Activated CD4-positive, alpha-beta T cell treated with anti-CD3 and anti-CD28 coated beads for 4 hours (primary cell): ENCODE measurements around the gene DDT.
"Not testable (repeated sequence)": the region's sequence is repeated elsewhere in the genome, so short reads cannot be mapped to it uniquely, and the experiment has no call there.

Experiments used
- DNase-seq, 2 donors: peaks; one replicate each; pipeline ENCODE4 v3.0.0-alpha.2; 2020

The DDT gene

GRCh38 chr22:23974345-23974744 lies at the start of gene DDT:
Gene DDT (minus strand): TSS chr22:23974441. CDS start chr22:23974414, 27 bp downstream.
- DNase-seq = not testable (repeated sequence)

- no peak for DNase-seq
Observed at GRCh38 chr22:24023204-24023789, 49.1 kb upstream of the DDT start.

DNA sequence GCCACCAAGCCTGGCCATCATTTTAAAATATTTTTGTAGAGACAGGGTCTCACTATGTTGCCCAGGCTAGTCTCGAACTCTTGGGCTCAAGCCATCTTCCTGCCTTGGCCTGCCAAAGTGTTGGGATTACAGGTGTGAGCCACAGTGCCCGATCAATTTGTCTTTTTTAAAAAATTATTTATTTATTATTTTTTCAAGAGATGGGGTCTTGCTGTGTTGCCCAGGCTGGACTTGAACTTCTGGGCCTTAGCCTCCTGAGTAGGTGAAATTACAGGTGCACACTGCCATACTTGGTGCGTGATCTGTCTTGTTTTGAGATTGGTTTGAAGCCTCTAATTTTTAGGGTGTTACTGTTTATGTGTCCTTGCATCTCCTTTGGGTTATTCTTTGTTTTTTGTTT lies 47.1 kb upstream of the DDT start:
- no peak for DNase-seq

- no peak for DNase-seq
Observed at GRCh38 chr22:24016156-24016555, 41.9 kb upstream of the DDT start.

- DNase-seq = no peak
Observed at GRCh38 chr22:24011735-24012068, 37.5 kb upstream of the DDT start.

DNA sequence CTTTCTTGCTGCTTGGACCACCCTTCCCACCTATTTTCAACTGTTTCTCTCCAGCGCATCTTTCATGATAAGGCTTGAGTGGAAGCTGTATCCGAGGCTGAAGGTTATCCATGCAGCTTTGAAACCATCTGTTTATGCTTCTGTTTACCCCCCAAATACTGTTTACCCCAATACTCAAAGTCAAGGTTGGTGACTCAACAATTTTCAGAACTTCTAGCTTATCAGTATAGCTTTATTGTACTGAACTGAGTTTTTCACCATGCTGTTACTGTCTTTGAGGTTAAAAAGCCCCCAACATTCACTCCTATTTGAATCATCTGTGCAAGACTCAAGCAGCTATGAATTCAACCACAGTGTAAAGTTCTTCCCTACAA lies 35.8 kb upstream of the DDT start:
- DNase-seq = no peak

DNA sequence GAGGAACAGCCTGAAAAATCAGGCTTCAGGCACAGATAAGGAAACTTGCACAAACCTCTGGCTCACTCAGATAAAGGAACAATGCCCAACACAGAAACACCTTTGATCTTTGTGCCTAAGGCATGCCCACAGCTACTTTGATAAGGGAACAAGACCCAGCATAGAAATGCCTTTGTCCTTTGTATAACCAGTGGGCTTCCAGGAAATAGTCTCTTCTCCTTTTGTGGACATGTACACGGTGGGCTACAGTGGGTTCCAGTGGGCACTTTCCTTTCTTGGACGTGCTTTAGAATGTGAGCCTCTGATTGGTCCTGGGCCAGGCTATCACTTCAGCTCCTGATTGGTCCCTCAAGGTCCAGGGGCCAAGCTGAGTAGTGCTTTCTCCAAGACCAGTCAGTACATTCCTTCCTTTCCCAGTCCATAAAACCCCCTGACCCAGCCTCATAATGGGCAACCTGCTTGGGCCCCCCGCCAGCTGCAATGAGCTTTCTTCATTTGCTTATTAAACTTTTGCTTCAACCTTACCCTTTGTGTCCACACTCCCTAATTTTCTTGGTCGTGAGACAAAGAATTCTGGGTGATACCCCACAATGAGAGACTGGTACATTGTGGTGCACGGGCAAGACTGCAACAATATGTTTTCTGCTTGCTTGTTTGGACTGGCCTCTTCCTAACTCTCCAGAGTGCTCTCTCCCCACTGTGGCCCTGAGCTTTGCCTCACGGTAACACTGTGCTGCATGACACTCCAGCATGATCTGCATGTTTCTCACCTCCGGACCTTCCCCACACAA lies 35.2 kb upstream of the DDT start:
- DNase-seq = no peak

DNA sequence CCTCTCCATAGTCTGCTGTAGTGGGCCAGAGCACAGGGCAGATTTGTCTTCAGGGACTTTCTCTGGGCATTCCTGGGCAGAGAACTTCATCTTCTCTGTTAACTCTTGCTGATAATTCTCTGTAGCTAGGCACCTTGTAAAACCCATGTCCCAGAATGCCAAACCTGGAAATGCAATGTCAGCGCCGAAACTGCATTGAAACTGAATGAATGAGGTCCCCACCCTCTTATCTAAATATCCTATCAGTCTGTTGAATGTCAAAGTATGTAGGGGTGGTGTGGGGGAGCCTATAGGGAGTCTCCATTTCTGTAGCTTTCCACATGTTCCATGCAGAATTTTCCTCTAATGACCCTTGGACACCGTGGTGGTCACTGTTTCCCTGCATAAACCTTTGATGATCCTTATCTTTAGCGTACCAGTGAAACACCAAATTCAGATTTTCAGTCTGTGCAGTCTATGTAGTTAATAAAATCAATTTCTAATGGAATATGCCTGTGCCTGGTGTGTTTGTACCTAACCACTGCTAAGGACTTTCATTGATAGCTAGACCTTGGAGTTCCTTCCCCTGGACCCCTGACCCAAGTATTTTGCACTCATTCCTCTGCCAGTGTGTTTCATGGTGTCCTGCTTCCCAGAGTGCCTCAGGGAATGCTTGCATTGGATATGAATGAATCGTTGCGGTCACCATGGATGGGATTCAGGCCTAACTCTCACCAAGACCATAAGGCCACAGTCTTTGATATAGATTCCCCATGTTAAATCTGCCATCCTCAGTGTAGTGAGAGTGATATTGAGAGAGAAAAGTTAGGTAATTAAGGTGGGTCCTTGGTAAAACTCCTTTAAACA lies 34.4 kb upstream of the DDT start:
- DNase-seq = no peak

- no peak for DNase-seq
Observed at GRCh38 chr22:24008022-24008283, 33.7 kb upstream of the DDT start.

- DNase-seq = no peak
Observed at GRCh38 chr22:24007253-24008021, 33.2 kb upstream of the DDT start.

DNA sequence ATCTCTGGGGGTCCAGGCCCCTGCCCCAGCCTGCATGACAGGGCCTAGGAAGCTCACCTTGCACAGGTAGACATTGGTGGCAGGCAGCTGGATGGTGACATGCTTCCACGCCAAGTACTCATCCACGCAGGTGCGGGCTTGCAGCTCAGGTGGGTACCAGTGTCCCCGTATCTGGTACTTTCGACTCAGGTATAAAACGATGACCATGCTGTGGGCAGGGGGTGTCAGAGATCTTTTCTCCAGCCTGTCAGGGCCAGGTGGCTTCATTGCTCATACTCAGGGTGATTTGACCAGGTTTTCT lies 32.6 kb upstream of the DDT start:
- no peak for DNase-seq

DNA sequence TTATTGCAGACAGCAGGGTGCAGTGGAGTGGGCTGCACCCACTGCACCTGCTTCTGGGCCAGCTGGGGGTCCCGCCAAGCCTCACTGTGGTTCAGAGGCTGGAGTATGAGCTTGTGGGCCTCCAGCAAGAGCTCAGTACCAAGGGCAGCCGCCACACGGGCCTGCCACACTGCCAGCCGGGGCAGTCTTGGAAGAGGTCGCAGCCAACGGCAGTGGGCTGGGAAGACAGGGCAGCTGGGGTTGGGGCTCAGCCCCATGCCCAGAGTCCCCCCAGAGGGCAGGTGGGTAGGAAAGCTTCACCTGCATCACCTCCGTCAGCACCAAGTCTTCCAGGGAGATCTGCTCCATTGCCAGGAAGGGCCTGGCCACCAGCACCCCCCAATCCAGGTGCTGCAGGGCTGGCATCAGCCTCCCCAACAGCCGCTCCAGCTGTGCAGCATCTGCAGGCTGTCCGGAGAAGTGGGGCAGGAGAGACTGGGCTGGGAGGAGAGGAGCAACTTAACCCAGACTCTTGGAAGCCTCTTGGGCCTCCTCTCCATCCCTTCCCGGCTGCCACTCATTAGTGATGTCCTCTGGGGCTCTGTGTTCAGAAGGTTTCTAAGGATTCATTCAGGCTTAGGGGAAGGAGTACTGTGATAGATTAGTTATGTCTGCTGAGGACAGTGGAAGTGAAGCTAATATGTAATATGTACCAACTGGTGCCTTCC lies 32.1 kb upstream of the DDT start:
- no peak for DNase-seq

- no peak for DNase-seq
Observed at GRCh38 chr22:24005201-24005600, 31.0 kb upstream of the DDT start, which contains the start of gene GSTT4. Gene GSTT4 (minus strand): TSS chr22:24005453. CDS start chr22:24005356, 97 bp downstream.

- no peak for DNase-seq
Observed at GRCh38 chr22:24003887-24004286, 29.6 kb upstream of the DDT start.

GRCh38 chr22:24002851-24003250 lies 28.6 kb upstream of the DDT start:
- no peak for DNase-seq

DNA sequence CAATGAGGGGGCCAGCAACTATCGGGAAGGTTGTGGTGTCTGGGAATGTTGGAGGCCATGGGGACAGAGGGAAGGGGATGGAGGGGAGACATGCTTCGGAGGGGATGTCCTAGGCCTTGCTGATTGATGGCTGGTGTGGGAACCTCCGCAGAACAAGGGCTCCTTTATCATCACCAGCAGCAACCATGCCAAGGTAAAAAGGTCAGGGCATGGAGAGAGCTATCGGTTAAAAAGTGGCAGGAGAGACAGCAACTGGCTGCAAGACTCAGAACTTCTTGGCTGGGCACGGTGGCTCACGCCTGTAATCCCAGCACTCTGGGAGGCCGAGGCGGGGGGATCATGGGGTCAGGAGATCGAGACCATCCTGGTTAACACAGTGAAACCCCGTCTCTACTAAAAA lies 28.0 kb upstream of the DDT start:
- DNase-seq = no peak

- DNase-seq = no peak
Observed at GRCh38 chr22:24001314-24001713, 27.1 kb upstream of the DDT start.

DNA sequence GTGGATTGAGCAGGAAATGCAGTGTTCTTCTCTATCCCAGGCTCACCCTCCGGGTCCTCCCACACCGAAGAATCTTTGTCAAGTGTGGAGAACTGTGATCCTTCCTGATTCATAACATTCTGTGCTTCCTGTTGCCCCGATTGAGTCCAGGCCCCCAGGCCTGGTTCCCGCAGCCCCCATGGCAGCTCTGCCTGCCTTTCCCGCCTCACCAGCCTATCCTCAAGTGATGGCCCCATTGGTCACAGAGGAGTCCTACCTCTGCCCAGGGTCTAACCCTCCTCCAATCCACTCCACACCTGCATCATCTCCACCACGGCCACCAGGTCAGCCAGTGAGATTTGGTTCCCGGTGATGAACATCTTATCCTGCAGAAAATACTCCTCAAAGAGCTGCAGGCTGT lies 25.5 kb upstream of the DDT start:
- not testable (repeated sequence) for DNase-seq

GRCh38 chr22:23997092-23997491 lies 22.9 kb upstream of the DDT start:
- DNase-seq = no peak

DNA sequence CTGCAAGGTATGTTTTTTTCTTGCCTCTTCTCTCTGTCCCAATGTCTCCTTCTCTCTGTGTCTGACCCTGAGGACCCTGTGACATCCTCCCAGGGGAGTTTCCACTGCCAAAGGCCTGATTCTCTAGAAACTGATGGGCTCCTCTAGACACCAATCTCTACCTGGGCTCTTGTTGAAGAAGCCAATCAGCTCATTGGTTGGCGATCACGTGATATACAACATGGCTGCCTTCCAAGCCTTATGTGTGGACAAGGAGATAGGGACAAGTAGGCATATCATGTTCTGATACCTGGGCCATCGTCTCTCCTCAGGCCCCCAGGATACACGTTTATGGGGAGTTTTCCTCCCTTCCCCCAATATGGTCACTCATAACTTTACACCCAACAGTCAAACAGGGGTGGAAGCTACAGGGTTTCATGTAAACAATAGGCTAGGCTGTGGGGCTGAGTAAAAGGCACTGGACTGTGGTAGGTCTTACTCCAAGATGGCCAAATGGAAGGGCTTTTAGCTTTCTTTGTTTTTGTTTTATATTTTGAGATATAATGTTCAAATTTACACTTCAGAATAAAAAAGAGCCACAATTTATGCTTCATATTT lies 19.4 kb upstream of the DDT start:
- not testable (repeated sequence) for DNase-seq

- DNase-seq = not testable (repeated sequence)
Observed at GRCh38 chr22:23993080-23993479, 18.8 kb upstream of the DDT start.

DNA sequence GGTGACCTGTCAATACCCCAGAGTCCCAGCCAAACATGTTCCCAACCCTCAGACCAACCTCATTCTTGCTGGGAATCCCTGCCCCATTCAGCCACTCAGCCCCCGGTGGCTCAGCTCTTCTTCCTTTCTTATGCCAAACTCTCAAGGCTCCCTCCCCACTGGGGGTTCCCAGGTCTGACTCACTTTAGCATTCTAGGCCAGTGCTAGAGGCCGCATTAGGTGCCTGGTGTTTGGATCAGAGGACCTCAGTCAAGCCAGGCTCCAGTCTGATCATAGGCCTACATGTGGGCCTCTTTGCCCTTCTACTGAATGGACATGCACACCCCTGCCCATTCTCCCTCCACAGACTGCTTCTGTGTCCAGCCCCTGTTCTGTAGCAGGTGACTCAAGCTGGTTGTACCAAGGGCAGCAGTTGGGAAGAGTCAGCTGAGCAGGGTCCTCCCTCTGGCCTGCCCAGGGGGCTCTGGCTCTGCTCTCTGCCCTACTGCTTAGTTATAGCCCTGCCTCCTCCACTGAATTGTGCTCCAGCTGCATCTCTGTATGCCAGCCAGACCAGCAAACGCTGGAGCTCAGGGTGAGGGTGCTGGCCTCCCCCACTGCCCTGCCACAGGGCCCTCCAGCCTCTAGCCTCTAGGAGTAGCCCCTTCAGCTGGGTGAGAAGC lies 15.5 kb upstream of the DDT start:
- not testable (repeated sequence) for DNase-seq
